SK-N-SH (cell line): ENCODE measurements around the gene TAB2. TPM values are rescaled to one million over a fixed set of nuclear protein-coding genes. Genes with fewer than 3 reads are reported as not detected.
A peak's percentile ranks its signal among the peaks of the same experiment; 100 is the strongest.

Experiments
- CTCF ChIA-PET: fragments of 300-600, 350-600 bp; formaldehyde crosslinking; extraction: SDS; loops from one replicate; lab custom pipeline; 2021; lab: Yijun Ruan, JAX
- POLR2A ChIA-PET: fragments of 350-600 bp; sonication (Branson Sonifier 250); formaldehyde crosslinking; extraction: SDS; loops from one replicate; lab custom pipeline; 2020; ENCODE audit warnings: antibody characterized with exemption, inconsistent platforms; lab: Yijun Ruan, JAX
- DNase-seq: peaks from one replicate; pipeline ENCODE4 v3.0.0; 2012
- H2AFZ ChIP-seq: fragments of 200-600 bp; sonication (generic); 2 replicates; pipeline ENCODE4 v1.8.1; 2016; ENCODE audit warnings: antibody characterized with exemption, mild to moderate bottlenecking, low read depth
- H3F3A ChIP-seq: fragments of 200-600 bp; sonication (generic); replicated peaks from 2 replicates; pipeline ENCODE3; 2016; ENCODE audit warnings: antibody characterized with exemption, mild to moderate bottlenecking; ENCODE audit not compliant: insufficient read depth
- H3K27ac ChIP-seq, 2 experiments: fragments of 200-500 bp in 1 of 2; fragments of 200-600 bp in 1 of 2; sonication (Bioruptor generic) in 1 of 2; sonication (generic), shearing (Covaris generic) in 1 of 2; 2 replicates each; pipeline versions ENCODE4 v1.5.1 to v1.6.1; 2014 to 2016; ENCODE audit warnings: low read depth in 2 of 2, inconsistent platforms in 1 of 2, low read length in 1 of 2, mild to moderate bottlenecking in 1 of 2, mixed read lengths in 1 of 2
- H3K27me3 ChIP-seq: fragments of 200-600 bp; sonication (generic), shearing (Covaris generic); 2 replicates; pipeline ENCODE4 v1.6.1; 2016; ENCODE audit warnings: mixed run types; ENCODE audit not compliant: insufficient read depth
- H3K36me3 ChIP-seq, 2 experiments: fragments of 200-500 bp in 1 of 2; fragments of 200-600 bp in 1 of 2; sonication (Bioruptor generic) in 1 of 2; sonication (generic) in 1 of 2; replicated peaks in 1 of 2; 2 replicates each; pipeline versions ENCODE3 to v1.5.1; 2014 to 2016; ENCODE audit warnings: low read length in 1 of 2, mild to moderate bottlenecking in 1 of 2; ENCODE audit not compliant: insufficient read depth in 2 of 2, control insufficient read depth in 1 of 2
- H3K4me1 ChIP-seq, 2 experiments: fragments of 200-500 bp in 1 of 2; fragments of 200-600 bp in 1 of 2; sonication (Bioruptor generic) in 1 of 2; sonication (generic), shearing (Covaris generic) in 1 of 2; 2 replicates each; pipeline versions ENCODE4 v1.5.1 to v1.6.1; 2014 to 2016; ENCODE audit warnings: low read depth in 1 of 2, low read length in 1 of 2, mixed run types in 1 of 2; ENCODE audit not compliant: insufficient read depth in 2 of 2, control insufficient read depth in 1 of 2
- H3K4me2 ChIP-seq: fragments of 200-600 bp; sonication (generic), shearing (Covaris generic); 2 replicates; pipeline ENCODE4 v1.6.1; 2017; ENCODE audit warnings: mixed run types
- H3K4me3 ChIP-seq, 2 experiments: fragments of 200-500 bp in 1 of 2; fragments of 200-600 bp in 1 of 2; sonication (Bioruptor generic) in 1 of 2; sonication (generic), shearing (Covaris generic) in 1 of 2; 2 replicates each; pipeline versions ENCODE4 v1.5.1 to v1.8.1; 2014 to 2016; ENCODE audit warnings: low read depth in 2 of 2, inconsistent platforms in 1 of 2, low read length in 1 of 2, mild to moderate bottlenecking in 1 of 2, mixed read lengths in 1 of 2, moderate library complexity in 1 of 2
- H3K79me2 ChIP-seq: fragments of 200-600 bp; sonication (generic); 2 replicates; pipeline ENCODE4 v1.8.1; 2017; ENCODE audit warnings: mild to moderate bottlenecking; ENCODE audit not compliant: insufficient read depth
- H3K9ac ChIP-seq: fragments of 200-600 bp; sonication (generic); 2 replicates; pipeline ENCODE4 v1.6.1; 2017; ENCODE audit warnings: mixed run types
- H3K9me2 ChIP-seq: fragments of 200-600 bp; sonication (generic); 2 replicates; pipeline ENCODE4 v1.6.1; 2017; ENCODE audit warnings: mixed run types
- H3K9me3 ChIP-seq: fragments of 200-600 bp; sonication (generic); 2 replicates; pipeline ENCODE4 v1.6.1; 2017; ENCODE audit warnings: mixed run types, mild to moderate bottlenecking, moderate library complexity
- H4K20me1 ChIP-seq: fragments of 200-600 bp; sonication (generic); 2 replicates; pipeline ENCODE4 v1.6.1; 2017; ENCODE audit warnings: mild to moderate bottlenecking, mixed run types; ENCODE audit not compliant: insufficient read depth
- EP300 ChIP-seq, 2 experiments: IDR thresholded peaks; 2 replicates each; pipeline versions ENCODE4 v1.4.0 to v1.6.1; 2012; ENCODE audit warnings: borderline replicate concordance in 1 of 2, low read depth in 1 of 2, low read length in 1 of 2
- FOSL2 ChIP-seq: IDR thresholded peaks from 2 replicates; pipeline ENCODE4 v1.4.0; 2012; ENCODE audit warnings: low read depth, mild to moderate bottlenecking, moderate library complexity, borderline replicate concordance
- FOXJ3 ChIP-seq: sonication (generic); formaldehyde crosslinking; IDR thresholded peaks from 2 replicates; pipeline ENCODE4 v1.5.1; 2020; ENCODE audit warnings: mild to moderate bottlenecking, missing genetic modification reagents
- GATA2 ChIP-seq: sonication (generic); formaldehyde crosslinking; IDR thresholded peaks from 2 replicates; pipeline ENCODE4 v1.5.0; 2020; ENCODE audit warnings: mild to moderate bottlenecking, missing genetic modification reagents
- MAX ChIP-seq: IDR thresholded peaks from 2 replicates; pipeline ENCODE4 v1.4.0; 2012; ENCODE audit warnings: low read depth
- MEF2A ChIP-seq: IDR thresholded peaks from 2 replicates; pipeline ENCODE4 v1.4.0; 2012; ENCODE audit warnings: low read depth, borderline replicate concordance
- RCOR1 ChIP-seq: fragments of 150-350 bp; IDR thresholded peaks from 2 replicates; pipeline ENCODE4 v1.6.1; 2017; ENCODE audit warnings: antibody characterized with exemption, low read length
- REST ChIP-seq: IDR thresholded peaks from 2 replicates; pipeline ENCODE4 v1.6.1; 2012; ENCODE audit warnings: mild to moderate bottlenecking, low read depth, low read length, moderate library complexity
- SMC3 ChIP-seq: IDR thresholded peaks from 2 replicates; pipeline ENCODE4 v1.6.1; 2012; ENCODE audit warnings: low read depth, low read length, improper control_type of control experiment
- TCF12 ChIP-seq: IDR thresholded peaks from 2 replicates; pipeline ENCODE4 v1.4.0; 2012
- polyA plus RNA-seq, 3 experiments: library from polyadenylated mRNA; depleted of rRNA; stranded (reverse); fragments of >200 nt; gene quantifications; 2 replicates each; pipeline ENCODE4 v1.2.3, GENCODE V29; 2012

Gene TAB2
- polyA plus RNA-seq, 1 of the 3 experiments (the other 2 are of a cell fraction): 24.4 TPM

GRCh38 chr6:149393002-149393679 lies 75.6 kb downstream of the TAB2 start:
- H3K9me3 ChIP-seq: no peaks in the 10 kb centered on the region
- peaks cover 96% of the 10 kb centered on the region for H3K79me2 ChIP-seq
- TF ChIP-seq TCF12: 0 out of 2 replicates have a peak, but pooled peaks have one; percentile 5
- no peak for TF ChIP-seq REST
- no peak for TF ChIP-seq MAX
- TF ChIP-seq RCOR1: no peak
- peaks cover 4 to 5% of the 10 kb centered on the region in 2 experiments; a peak in 2 of 4 replicates for H3K4me1 ChIP-seq
- DNase-seq: no peak
- H3K4me3 ChIP-seq: no peak overlapping the region
- peaks cover 52% of the 10 kb centered on the region for H4K20me1 ChIP-seq
- H2AFZ ChIP-seq: no peak overlapping the region
- peaks cover 14% of the 10 kb centered on the region for H3F3A ChIP-seq
- peaks cover 21 to 52% of the 10 kb centered on the region in 2 experiments for H3K36me3 ChIP-seq
- no peaks in the 10 kb centered on the region for H3K9me2 ChIP-seq
- H3K27me3 ChIP-seq: no peaks in the 10 kb centered on the region
- ChIA-PET POLR2A (no interaction called here), CTCF (interaction anchor here (0.8 kb wide), 1 partner anchor 48 kb away, joined by 3 read pairs; no protein-coding TSS in a partner anchor)
- no peak overlapping the region for H3K27ac ChIP-seq
- no peak overlapping the region for H3K9ac ChIP-seq
- no peak overlapping the region for H3K4me2 ChIP-seq

- Histone ChIP-seq H4K20me1 (peaks cover 36% of the 10 kb centered on the region), H3K9ac (no peak overlapping the region), H3F3A (peaks cover 10% of the 10 kb centered on the region), H3K4me1 (peaks cover 0 to 5% of the 10 kb centered on the region in 2 experiments; a peak in 2 of 4 replicates), H3K27ac (peak overlapping the region in 1 of 2 experiments; percentile 60; a peak in 2 of 4 replicates), H3K4me2 (no peak overlapping the region), H3K9me2 (no peaks in the 10 kb centered on the region), H3K79me2 (peaks cover 76% of the 10 kb centered on the region), H3K4me3 (no peak overlapping the region), H2AFZ (no peak overlapping the region), H3K27me3 (no peaks in the 10 kb centered on the region), H3K9me3 (no peaks in the 10 kb centered on the region), H3K36me3 (peaks cover 37 to 65% of the 10 kb centered on the region in 2 experiments)
- TF ChIP-seq SMC3 (no peak), FOSL2 (no peak), MEF2A (no peak), GATA2 (CRISPR knock-in tag) (peak; percentile 47), FOXJ3 (CRISPR knock-in tag) (0 out of 2 replicates have a peak, but pooled peaks have one; percentile 35), EP300 (IDR thresholded peaks at IDR 0.05; ENCODE audit: borderline replicate concordance in 1 of 2, low read depth in 1 of 2, low read length in 1 of 2) (0 out of 4 replicates have a peak, but pooled peaks of 1 of the 2 experiments have one; percentile 5)
- POLR2A ChIA-PET: no interaction called here
- no peak for DNase-seq
- CTCF ChIA-PET: interaction anchor here (1.4 kb wide), 1 partner anchor 37 kb away, joined by 3 read pairs; no protein-coding TSS in a partner anchor
Observed at GRCh38 chr6:149395185-149395584, 77.7 kb downstream of the TAB2 start.
